Activated CD8-positive, alpha-beta memory T cell treated with anti-CD3 and anti-CD28 coated beads, Interleukin-2, amount 50 U/mL, for 4 hours (primary cell): ENCODE data around the gene ALG9.
"Not testable (repeated sequence)": the region's sequence is repeated elsewhere in the genome, so short reads cannot be mapped to it uniquely, and the experiment has no call there.

Experiments used
- DNase-seq: peaks from one replicate; pipeline ENCODE4 v3.0.0-alpha.2; 2020

The ALG9 gene, protein sequence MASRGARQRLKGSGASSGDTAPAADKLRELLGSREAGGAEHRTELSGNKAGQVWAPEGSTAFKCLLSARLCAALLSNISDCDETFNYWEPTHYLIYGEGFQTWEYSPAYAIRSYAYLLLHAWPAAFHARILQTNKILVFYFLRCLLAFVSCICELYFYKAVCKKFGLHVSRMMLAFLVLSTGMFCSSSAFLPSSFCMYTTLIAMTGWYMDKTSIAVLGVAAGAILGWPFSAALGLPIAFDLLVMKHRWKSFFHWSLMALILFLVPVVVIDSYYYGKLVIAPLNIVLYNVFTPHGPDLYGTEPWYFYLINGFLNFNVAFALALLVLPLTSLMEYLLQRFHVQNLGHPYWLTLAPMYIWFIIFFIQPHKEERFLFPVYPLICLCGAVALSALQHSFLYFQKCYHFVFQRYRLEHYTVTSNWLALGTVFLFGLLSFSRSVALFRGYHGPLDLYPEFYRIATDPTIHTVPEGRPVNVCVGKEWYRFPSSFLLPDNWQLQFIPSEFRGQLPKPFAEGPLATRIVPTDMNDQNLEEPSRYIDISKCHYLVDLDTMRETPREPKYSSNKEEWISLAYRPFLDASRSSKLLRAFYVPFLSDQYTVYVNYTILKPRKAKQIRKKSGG

DNA sequence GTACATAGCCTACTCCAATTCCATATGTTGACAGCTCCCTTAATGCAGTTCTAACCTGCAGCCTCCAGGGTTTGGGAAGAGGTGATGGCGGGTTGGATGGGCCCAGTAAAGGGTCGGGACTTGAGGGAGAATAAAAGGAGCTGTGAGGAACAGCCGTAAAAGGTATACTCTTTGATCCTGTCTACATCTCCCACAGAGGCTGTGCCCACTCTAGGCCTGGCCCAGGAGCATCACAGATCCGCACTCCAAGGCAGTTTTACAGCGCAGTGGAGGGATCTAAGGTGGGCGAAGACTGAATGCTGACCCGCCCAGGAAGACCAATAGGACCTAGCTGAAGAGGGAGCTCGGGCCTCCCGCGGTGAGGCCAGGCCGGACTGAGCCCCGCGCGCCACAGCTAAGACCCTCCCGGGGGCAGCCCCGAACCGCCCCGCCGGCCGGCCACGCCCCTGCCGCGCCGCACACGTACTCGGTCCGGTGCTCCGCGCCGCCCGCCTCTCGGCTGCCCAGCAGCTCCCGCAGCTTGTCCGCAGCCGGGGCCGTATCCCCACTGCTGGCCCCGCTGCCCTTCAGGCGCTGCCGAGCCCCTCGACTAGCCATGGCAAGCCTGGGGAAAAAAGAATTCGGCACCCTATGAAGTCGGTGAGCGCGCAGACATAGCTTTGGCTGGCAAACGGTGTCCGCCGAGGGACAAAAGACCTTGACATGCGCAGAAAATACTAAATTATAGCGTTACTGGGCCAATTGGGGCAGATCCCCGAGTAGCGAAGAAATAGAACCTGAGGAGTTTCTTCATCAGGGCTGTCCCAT is at the start of gene ALG9:
ALG9 (minus strand) TSS at position 696 of the 807 bp plus-strand sequence; CDS start at position 597, 99 bp downstream.
- DNase-seq = peak; percentile 90

DNA sequence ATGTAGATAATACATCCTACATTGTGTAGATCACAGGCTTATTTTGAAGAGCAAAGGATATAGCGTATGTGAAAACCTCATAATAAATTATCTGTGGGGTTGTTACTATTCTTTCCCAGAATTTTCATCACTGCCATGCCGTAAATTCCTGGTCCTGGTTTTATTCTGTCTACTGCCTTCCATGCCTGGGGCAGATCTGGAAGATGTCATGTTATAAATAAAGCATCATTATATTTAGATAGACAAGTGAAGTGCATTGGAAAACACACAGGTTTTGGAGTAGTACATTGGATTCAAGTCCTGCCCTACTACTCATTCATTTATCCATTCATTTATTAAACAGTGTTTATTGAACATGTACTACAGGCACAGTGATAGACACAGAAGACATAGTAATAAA is 49.5 kb upstream of the ALG9 start:
- DNase-seq = no peak

DNA sequence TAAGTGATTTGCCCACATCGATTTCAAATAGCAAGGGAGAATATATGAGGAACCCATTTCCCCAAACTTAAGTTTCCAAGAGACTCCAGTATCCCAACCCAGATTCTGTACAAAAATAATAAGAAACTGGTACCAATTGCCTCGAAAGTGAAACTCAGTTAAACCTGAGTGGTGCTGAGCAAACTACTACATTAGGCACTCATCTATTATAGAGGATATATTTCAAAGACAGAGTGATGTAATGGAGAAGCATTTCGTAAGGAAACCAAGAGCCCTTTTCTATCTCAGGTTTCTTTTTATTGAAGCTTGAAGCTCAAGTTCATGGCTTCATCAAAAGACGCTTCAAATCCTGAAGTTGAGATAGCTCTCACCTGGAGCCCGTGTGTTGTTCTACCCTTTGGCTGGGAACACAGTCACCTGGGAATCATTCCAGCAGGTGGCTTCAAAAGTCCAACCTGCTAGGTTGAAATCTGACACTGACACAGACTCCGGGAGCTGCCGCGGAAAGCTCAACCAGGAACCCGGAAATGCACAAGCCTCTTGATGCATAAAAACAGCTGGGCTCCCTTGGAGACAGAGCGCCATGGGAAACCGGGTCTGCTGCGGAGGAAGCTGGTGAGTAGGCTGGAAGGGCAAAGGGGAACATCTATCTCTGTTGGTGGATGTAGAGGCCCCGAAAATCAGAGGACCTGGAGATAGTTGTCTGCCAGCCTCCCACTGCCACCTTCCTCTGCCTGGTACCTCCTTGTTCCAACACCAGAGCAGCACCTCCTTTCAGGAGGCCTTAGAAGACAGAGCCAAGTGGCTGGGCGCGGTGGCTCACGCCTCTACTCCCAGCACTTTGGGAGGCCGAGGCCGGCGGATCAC is 47.2 kb upstream of the ALG9 start, which contains the start of gene C11orf52:
C11orf52 (plus strand) TSS at position 524 of the 867 bp plus-strand sequence; CDS start at position 584, 60 bp downstream.
- DNase-seq = no peak

DNA sequence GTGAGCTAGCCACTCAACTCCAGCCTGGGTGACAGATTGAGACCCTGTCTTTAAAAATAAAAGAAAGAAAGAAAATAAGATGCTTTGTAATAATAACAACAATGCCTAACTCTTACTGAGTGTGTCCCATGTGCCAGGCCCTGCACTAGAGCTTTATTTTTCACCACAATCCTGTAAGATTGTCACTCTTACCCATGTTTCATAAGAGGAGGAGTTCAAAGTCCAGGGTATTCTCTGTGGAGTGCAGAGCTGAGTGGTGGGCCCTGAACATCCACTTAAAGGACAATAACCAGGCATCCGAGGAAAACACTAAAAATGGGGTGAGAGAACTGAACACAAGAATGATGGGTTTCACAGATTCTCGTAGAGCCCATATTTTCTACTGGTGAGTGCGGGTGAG is 46.4 kb upstream of the ALG9 start:
- no peak for DNase-seq

DNA sequence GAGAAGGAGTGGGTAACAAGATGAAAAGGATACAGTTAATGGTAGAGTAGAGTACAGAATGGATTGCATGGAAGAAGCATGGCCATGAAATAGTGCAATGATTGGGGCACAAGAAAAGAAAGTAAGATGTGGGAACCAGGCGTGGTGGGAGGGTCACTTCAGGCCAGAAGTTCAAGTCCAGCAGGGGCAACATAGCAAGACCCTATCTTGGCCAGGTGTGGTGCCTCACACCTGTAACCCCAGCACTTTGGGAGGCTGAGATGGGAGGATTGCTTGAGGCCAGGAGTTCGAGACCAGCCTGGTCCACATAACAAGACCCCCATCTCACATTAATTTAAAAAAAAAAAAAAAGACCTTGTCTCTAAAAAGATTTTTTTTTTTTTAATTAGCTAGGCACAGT is 45.9 kb upstream of the ALG9 start:
- DNase-seq = no peak

DNA sequence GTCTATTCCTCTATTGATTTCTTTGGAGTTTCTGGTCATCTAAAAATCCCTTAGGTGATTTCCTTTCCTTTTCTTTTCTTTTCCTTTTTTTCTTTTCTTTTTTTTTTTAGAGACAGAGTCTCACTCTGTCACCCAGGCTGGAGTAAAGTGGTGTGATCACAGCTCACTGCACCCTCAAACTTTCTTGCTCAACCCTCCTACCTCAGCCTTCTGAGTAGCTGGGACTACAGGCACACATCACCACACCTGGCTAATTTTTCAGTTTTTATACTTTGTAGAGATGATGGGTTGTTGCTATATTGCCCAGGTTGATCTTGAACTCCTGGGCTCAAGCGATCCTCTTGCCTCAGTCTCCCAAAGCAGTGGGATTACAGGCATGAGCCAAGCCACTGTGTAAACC is 45.4 kb upstream of the ALG9 start:
- DNase-seq = no peak

DNA sequence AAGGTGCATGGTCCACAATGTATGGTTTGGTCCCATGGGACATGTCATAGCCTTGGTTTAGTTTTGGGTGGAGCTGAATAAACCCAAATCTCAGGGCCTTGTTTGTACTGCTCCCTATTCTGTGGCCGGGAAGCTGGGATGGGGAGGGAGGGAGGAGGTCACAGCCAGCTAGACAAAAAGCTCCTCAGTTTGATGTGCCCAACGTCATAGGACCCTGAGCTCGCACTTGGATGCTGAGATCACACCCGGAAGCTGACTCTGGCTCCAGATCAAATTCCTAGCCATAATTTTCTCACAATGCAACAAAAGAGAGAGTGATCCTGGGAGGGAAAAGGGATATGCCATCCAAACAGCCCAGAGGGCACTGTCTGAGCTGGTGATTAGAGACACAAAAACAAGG is 42.6 kb upstream of the ALG9 start:
- DNase-seq = no peak

DNA sequence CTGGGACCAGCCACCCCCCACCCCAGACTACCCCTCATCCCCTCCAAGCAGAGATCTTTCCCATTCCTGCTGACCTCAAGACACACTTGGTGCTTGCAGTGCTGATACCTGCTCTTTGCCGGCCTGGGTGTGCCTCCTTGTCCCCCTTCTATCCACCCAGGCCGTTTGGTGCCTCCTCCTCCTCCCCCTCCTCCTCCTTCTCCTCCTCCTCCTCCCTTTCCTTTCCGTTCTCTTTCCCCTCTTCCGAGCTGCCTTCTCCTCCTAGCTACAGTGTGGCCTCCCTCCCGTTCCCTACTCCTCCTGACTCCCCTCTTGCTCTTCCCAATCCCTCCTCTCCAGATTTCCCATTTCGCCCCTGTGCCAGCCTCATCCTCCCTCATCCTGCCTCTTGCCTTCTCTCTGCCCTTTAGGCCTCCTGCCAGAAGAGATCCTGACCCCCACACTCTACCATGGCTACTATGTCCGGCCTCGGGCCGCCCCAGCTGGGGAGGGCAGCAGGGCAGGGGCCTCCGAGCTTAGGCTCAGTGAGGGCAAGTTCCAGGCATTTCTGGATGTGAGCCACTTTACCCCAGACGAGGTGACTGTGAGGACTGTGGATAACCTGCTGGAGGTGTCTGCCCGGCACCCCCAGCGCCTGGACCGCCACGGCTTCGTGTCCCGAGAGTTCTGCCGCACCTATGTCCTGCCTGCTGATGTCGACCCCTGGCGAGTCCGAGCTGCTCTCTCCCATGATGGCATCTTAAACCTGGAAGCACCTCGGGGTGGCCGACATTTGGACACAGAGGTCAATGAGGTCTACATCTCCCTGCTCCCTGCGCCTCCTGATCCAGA is 41.9 kb upstream of the ALG9 start:
- DNase-seq = no peak

DNA sequence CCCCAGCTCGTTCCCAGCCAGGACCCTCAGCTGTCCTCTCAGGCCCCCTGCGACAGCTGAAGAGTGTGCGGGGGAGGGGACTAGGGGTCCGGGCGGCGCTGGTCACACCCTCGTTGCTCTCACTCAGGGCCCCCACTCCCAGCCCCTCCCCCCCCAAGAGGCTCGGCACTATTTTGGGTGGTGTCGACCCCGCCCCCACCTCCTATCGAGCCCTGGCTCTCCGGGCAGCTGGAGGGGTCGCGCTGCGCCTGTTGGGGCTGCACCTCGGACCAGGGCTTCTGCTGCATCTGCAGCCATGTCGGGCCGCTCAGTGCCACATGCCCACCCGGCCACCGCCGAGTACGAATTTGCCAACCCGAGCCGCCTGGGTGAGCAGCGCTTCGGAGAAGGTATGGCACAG is 41.2 kb upstream of the ALG9 start, which contains the start of gene HSPB2:
HSPB2 (plus strand) TSS at position 200 of the 400 bp plus-strand sequence; CDS start at position 296, 96 bp downstream.
- DNase-seq = no peak

DNA sequence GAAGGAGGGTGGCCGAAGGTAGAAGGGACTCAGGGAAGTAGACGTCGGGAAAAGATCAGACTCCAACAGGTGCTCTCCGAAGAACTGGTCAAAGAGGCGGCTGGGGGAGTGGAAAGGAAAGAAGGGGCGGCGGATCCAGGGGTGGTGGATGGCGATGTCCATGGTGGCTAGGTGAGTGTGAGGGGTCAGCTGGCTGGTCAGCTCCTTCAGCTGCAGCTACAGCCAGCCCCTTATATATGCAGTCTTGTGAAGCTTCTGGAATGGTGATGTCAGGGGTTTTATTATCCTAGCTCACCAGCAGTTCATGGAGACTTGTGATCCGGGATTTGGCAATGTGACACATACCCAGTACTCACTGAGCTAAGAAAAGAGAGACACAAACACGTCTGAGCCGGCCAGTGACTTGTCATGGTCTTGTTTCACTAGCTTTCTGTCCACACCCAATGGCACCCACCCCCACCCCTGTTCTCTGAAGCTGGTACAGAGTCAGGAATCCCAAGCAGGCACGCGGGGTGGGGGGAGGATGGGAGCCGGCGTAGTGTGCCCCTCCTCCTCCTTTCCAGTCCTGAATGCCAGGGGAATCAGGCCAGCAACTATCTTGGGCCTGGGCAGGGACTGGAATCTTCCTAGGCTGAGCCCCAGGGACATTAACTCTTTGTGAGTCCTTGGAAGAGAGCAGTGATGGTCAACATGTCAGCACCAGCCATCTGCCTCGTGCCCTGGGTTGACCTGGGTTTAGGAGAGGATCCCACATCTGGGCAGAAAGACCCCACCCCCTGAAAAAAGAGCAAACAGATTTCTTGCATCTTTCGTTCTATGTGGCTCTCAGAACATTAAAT is 40.4 kb upstream of the ALG9 start, which contains the start of gene CRYAB:
CRYAB (minus strand) TSS at position 208 of the 839 bp plus-strand sequence; CDS start at position 162, 46 bp downstream.
- no peak for DNase-seq

DNA sequence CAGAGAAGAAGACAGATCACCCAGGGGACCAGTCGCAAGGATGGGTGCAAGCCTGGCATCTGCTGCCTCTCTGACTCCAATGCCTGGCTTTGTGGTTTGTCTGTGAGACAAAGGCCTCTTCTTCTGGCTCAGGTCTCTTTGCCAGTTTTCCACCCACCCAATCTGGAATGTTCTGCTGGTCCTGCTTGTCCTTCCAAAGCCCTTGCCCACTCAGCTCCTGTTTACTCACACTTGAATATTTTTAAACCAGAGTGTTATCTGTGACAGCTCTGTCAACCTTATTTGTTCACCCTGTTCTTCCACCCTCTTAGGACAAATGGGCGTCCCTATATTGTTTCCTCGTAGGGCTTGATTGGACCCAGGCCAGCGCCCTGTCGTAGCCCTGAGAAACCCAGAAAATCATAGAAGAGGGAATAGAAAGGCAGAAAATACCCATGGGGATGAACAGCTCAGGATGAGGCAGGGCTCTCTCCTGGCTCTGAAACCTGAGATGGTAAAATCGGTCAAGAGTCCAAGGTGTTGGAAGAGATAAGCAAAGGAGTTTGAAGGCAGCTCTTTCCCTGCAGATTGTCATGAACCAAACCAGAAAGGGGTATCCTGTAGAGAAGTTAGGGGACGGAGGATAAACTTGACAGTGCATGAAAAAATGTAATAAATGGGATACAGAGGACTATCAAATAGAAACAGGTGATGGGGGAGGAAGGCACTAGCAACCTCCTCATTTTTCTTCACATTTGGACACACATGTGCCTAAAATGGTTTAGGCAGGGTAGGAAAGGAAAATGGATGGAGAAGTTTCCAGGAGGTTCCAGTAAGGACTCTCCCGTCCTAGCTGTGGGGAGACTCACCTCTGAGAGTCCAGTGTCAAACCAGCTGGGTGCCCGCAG is 39.5 kb upstream of the ALG9 start:
- no peak for DNase-seq

DNA sequence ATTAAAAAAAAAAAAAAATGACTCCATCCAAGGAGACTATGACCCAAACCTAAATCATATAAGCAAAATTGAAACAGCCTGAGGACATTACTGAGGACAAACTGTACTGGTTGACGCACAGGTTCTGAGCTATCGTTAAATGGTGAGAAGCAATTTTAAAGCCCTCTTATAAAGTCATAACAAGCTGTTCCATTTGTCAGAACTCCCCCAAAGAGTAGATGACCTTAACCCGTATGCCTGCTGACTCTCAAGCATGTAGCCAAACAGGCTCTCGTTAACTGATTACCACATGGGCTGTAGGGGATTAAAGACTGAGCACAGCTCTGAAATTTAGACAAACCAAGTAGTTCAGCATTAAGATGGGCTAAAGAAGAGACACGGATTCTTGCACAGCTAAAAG is 38.0 kb upstream of the ALG9 start:
- no peak for DNase-seq

DNA sequence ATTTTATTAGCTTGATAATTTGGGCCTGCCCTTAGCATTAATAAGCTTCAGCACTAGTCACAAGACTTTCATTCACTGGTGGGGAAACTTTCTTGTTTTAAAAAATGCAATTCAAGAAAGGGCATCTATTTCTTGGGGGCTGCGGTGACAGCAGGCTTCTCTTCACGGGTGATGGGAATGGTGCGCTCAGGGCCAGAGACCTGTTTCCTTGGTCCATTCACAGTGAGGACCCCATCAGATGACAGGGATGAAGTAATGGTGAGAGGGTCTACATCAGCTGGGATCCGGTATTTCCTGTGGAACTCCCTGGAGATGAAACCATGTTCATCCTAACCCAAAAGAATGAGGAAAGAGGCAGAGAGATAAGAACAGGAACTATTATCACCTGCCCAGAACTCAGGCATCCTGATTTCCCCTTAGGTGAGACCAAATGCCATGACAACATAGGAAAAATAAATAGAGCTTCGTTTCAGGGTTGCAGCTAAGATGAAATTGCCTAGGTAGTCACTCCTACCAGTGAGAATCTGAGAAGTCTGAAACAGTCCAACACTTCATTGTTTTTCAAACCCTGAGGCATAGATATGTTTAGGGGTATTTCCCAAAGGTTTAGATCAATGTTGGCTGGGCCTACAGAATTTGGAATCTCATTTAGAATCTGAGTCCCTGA is 37.4 kb upstream of the ALG9 start:
- DNase-seq = no peak

DNA sequence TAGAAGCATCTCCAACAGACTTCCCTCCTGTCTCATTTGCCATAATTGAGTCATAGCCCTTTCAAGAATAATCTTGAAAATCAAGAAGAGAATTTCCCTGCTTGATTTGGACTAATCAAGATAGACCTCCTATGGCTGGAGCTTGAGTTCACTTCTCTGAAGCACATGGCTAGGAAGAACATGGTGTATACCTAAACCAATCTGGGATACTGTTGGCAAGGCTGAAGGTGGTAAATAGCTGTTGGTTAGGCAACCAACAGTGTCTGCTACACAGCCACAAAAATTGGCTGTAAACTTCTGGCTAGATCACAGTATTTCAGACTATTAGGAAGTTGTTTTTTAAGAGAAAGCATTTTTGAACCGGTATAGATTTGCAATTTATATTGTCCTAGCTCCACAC is 35.3 kb upstream of the ALG9 start:
- DNase-seq = no peak

DNA sequence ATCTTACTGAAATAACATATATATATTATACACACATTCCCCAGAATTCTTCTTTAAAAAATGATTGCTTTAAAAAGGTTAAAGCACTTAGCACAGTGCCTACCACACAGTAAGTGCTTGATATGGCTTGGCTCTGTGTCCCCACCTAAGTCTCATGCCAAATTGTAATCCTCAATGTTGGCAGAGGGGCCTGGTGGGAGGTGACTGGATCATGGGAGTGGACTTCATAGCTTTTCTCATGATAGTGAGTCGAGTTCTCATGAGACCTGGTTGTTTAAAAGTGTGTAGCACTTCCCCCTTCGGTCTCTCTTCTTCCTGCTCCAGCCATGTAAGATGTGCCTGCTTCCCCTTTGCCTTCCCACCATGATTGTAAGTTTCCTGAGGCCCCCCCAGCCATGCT is 34.0 kb upstream of the ALG9 start:
- DNase-seq = no peak

DNA sequence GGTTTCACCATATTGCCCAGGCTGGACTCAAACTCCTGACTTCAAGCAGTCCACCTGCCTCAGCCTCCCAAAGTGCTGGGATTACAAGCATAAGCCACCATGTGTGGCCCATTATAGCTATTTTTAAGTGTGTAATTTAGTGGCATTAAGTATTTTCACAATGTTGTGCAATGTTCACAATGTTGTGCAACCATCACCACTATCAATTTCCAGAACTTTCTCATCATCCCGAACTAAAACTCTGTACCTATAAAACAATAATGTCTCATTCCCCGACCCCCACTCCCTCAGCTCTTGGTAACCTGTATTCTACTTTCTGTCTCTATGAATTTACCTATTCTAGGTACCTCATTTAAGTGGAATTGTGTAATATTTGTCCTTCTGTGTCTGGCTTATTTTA is 15.5 kb upstream of the ALG9 start:
- no peak for DNase-seq

DNA sequence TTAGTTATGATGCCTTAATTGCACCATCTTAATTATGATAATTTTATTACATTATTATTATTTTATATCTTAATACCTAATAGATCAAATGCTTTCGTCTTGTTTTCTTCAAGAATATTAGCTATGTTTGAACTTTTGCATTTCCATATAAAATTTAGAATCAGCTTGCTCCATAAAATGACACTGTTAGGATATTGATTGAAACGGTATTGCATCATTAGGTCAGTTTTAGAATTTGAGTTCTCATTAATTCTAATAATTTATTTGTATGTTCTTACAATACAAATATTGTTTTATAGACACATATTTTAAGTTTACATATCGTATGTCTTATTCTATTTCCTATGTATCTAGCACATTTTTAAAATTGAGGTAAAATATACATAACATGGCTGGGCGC is 14.7 kb upstream of the ALG9 start:
- DNase-seq = no peak

DNA sequence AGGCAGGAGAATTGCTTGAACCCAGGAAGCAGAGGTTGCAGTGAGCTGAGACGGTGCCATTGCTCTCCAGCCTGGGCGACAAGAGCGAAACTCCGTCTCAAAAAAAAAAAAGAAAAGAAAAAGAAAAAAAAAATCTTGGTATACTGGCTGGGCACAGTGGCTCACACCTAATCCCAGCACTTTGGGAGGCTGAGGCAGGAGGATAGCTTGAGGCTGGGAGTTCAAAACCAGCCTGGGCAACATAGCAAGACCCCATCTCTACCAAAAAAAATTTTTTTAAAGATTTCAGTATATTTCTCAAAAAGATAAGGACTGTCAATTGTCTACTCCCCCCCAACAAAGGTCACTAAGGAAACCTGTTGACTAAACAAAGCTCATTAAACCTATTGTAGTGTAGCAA is 13.7 kb upstream of the ALG9 start:
- not testable (repeated sequence) for DNase-seq

DNA sequence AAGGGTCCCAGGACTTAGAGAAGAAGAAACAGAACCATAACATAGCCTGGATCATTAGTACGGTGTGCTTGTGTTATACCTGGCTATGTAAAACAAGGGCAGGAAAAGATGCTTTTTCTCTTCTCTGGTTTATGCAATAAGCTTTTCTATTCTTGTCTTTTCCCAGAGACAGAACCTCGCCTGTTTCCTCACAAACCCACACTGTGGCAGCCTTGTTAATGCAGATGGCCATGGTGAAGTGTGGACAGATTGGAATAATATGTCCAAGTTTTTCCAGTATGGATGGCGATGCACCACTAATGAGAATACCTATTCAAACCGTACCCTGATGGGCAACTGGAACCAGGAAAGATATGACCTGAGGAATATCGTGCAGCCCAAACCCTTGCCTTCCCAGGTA is 10.8 kb upstream of the ALG9 start:
- DNase-seq = no peak
